Dermis microvascular lymphatic vessel endothelial cell (primary cell): ENCODE results near the gene ATP8B4. TPM values are rescaled to one million over a fixed set of nuclear protein-coding genes. Genes with fewer than 3 reads are reported as not detected.
"Not testable (repeated sequence)": the region's sequence is repeated elsewhere in the genome, so short reads cannot be mapped to it uniquely, and the experiment has no call there.

Source experiments
- DNase-seq, 2 donors: peaks; one replicate each; pipeline versions ENCODE4 v3.0.0 to v3.0.0-alpha.2; 2010; ENCODE audit warnings: low read depth in 2 of 2
- total RNA-seq: library from RNA; depleted of rRNA; stranded (reverse); fragments of >200 nt; gene quantifications from 2 replicates; pipeline ENCODE4 v1.2.1, GENCODE V29; 2014

ATP8B4 gene
- total RNA-seq, 1 donor from 2014 or later: 0.39 TPM

DNA sequence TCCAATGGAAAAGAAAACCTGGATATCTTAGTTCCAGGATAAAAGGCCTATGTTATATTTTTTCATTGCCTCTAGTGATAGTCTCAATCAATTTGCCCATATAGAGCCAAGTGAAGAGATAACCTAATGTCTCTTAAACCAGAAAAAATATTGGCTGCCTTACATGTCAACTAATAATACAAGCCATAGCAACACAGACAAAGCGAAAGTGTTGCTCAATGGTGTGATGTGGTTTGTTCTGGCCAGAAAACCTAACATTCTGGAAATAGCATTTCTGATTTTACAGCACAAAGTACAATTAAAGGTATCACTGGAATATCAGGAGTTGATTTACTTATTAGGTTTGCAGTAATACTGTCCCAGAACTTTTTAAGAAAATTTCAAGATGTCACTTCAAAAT lies 101.5 kb downstream of the ATP8B4 start:
- no peak for DNase-seq

DNA sequence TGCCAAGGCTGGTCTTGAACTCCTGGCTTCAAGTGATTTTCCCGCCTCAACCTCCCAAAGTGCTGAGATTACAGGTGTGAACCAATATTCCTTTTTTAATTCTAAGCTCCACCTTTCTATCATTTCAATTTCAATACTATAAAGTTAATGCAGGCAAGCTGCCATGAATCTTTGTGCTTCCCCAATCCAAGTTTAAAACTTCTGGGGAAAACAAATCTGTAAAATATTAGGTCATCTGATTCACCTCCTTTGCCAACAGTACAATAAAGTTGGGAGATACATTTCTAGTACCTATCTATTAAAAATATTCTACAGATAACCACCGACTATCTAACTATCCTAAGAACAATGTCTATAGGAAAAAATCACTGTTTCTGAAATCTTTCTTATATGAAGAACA lies 102.1 kb downstream of the ATP8B4 start:
- no peak for DNase-seq

DNA sequence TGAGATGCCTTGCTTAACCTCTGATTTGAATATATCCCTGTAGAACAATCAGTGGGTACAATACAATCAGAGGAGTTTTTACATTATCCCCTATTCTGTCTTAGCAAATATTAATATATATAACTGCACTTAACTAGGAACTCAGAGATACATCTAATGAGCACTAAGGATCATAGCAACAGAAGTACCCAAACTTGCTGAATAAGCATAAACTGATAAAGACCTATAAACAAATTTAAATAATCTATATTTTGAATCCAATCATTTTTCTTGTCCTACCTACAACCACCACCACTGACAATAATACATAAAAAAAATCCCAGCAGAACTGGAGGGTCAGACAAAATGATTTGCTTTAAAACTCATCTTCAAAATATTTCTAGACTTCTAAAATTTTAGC lies 106.2 kb downstream of the ATP8B4 start:
- DNase-seq: no peak

DNA sequence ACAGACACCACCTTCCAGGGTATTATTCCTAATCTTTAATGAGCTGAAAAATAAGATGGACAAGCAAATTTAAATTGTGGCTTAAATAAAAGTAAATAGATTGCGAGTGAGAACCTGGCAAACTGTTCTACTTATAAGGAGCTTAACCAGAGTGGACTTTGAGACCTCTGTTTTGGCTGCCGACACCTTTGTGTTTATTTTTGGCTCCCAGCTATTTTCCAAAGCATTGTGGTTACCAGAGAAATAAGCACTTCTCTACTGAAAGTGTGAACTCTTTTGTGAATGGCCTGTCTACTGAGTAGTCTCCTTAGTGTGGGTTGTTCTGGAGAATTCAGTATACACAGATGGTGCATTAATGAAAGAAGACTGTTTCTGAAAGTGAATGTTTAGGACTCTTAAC lies 109.4 kb downstream of the ATP8B4 start:
- DNase-seq: no peak

DNA sequence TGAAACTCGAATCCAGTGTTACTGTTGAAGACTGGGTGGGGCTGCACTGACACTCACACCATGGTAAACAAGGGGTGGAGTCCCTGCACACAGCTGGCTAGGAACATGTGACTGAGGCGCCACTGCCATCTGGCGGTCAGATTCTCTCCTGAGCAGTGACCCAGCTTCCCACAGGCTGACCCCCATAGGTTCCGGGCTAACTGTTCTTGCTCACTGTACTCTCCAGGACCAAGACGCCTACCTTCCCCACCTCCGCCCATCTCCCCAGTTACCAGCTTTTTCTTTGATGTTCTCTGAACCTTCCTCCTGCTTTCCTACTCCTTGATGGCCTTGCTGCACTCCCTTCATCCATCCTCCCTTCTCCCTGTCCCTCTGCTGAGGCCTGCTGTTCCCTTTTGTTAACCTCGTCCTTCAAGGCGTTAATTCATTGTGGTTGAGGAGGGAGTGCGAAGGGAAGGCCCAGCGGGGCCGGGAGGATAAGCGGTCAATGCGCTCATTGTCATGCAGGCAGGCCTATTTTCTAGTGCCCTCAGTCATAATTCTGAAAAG lies 115.2 kb downstream of the ATP8B4 start:
- DNase-seq: peak; percentile 23 to 74

DNA sequence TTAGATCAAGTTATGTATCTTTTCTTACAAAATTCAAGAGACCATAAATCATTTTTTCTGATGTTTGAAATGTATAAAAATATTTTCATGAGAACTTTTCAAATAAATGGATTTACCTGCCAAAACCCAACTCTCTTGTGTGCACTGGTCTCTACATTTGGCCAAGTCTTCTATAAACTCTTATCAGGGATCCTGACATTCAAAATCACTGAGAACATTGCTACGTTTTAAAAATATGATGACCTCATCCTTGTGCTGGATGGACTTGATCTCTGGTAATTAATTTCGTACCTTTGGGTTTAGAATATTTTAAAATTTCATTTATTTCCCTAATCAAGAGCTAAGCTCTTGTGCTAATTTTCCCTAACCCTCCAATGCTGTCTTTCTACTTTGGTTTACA lies 127.4 kb downstream of the ATP8B4 start:
- DNase-seq: no peak

DNA sequence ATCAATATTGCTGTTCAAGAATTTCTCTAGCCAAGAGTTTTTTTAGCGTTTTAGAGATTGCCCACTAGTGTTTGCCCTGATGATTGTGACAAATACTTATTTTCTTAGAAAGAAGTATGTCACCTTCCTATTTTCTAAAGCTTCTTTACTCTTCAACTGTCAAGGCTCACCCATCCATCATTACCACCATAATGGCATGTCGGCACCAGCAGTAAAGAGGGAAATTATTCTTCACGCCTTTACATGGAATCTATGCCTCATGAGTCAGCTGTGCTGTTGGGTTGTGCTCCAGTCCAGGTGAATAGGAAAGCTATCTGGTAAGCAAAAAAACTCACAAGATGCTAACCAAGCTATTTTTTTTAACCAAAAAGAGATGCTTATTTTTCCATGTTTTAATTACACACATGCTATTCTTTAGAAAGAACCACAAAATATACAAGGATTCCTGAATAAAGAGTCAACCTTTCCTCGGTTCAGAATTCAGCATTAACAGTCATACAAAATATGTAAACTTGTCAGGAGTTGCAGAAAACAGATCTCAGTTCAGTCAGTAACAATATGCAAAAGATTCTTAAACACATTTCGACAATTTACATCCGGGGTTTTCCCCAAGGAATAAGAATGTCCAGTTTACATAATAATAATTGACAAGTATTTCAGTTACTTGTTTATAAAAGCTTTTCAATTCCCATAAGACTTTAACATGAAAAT lies 128.0 kb downstream of the ATP8B4 start:
- DNase-seq: no peak

DNA sequence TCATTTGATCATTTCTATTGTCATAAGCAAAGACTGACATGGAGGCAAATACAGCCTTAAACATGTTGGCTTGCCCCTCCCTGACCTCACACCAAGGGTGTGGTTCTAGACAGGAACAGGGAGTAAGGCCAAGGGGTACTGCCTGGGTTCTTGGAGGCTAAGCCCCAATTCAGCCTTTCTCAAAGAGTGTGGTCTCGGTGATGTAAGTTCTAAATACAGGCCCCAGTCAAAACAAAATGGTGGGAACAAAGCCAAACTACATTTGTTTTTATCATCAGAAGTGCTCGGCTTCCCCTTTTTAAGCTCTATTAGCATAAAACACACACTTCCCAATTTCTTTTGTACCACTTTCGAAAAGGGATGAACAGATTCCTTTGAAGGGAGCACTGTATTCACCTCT lies 129.5 kb downstream of the ATP8B4 start:
- DNase-seq: no peak

DNA sequence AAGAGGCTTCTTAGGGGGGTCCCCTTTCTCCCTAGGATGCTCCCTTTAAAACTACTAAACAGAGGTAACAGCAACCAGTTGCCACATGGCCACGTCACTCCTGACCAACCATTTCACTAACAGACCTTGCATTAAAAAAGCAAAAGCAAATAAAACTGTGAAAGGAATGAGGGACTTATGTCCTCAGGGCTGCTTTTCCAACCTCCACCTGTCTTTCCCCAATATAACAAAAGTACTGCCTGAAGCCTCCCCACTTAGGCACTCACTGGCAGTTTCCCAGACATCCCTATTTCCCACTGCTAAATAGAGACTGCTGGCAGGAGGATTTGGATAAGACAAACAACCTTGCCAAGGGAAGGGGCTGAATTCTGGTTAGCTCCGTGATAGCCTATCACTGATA lies 130.3 kb downstream of the ATP8B4 start:
- DNase-seq: no peak

DNA sequence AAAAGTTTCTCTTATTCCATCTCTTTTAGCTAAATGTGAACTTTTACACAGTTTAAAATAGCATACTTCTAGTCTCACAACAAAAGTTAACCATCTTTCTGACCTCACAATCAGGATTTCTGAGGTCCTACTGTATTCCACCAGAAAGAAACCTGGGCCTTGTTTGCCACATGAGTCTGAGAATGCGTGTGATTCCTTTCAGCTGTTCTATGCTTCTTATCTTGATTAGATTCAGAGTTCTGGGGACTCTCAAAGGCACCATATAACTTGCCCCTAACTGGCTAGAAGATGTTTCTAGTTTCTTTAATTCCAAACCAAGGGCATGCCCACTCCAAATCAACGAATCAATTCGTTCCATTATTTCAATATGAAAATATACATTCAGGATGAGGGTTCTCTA lies 131.1 kb downstream of the ATP8B4 start:
- DNase-seq: no peak

DNA sequence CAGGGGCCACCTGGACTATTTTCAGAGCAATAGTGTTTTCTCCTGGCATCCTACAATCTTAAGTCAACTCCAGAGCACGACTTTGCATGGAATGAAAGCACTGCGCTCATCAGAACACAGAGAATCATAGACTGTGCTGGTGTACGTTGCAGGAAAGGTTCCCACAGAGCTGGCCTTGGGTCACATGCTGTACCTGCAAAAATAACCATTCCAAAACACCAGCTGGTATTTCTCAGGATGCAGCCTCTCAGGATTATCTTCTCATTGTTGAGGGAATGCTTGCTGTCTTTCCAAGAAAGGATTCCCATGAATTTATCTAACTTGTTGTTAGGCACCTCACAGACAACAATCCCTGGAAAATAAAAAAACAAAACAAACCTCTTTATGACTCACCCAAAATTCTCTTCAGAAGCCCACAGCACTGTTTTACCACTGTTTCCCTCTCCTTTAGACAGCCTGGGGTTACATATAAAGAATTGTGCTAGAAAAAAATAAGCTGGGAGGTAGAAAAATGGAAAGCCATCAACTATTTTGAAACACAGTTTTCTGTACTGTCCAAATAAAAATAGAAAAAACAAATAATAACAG lies 131.7 kb downstream of the ATP8B4 start:
- DNase-seq: no peak

DNA sequence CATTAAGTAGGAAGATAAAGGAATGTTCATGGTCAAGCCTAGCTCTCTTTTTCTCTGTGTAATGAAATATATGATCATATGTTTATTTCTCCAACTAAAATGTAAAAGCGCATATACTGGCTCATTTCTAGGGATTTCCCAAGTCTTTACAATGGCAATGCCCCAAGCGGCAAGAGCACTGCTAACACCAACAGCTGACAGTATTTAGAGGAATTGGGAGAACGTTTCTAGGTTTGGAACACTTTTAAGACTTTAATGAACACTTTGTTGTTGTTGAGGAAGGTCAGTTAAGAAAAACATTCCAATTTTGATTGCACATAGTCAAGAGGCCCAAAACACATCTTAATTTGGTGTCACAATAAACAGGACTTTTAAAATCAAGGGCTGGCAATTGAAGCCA lies 132.7 kb downstream of the ATP8B4 start:
- no peak for DNase-seq

DNA sequence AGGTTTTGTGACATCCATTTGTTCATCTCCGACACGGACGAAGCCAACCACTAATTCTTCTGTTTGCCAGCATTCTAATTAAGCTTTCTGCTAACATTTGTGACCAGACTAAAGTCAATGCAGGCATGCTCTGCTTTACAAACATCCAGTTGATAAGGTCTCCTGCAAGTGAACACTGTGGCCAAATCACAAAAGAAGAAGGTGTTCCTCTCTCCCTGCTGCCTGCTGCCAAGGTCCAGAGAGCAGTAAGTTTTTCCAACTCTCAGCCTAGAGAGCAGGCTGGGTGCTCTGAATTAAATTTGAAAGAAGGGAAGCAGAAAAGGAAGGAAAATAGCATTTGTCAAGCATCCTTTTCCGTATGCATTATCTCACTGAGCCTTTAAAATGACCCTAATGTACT lies 133.6 kb downstream of the ATP8B4 start:
- DNase-seq: no peak

DNA sequence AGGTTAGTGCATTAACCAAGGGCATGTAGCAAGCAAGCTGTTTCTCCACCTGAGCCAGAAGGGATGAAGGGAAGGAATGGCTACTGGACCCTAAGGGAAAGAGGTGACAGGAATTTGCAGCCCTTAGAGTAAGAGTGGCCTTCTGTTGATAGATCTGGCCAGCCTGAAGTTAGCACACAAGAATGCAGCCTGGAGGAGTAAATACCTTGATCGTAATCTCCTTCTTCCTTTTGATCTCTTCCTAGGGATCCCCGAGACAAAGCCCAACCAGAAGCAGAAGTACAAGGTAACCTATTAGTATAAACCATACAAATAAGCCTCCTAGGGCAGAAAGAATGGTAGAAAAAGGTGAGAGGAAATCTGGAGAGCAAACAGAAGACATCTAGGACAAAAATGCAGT lies 134.6 kb downstream of the ATP8B4 start:
- no peak for DNase-seq

DNA sequence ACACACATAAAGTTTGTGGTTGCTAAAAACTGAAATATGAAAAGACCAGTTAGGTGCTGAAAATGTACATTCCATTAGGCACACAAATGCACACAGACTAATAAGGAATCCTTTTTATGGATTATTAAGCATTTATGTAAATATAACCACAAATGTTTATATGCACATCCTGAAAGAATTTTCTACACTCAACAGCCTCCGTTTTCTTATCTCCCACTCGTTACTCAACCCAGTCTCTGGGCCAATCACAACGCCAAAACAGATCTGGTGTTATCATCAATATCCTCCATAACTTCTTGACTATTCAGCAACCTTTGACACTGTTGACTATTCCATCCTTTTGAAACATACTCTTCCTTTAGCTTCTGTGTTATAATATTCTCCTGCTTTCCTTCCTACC lies 136.4 kb downstream of the ATP8B4 start:
- DNase-seq: no peak

DNA sequence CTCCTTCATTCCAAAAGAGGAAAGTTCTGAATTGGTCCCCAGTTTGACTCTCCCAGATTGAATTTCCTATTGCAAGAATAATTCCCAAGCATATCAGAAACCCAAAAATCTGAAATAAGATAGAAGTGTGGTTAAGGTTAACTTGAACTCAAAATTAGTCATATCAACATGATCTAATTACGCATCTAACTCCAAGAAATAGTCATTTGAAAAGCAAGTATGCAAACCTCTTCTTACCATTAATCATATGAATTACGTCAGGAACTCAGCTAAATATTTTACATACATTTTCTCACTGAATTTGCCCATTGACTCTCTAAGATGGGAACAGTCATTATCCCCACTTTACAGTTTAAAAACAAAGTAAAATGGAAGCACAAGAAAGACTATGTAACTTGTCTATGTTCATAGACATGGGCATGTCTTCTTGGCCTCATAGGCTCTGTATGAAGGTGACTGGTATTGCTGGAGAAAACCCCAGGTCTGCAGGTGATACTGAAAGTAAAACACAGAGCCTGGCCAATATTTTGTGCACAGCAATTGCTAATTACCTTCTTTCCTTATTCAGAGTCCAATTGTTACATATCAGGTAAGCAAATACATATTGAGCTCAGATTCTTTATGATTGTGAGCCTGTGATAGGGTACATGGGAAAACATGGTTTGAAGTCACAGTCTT lies 139.2 kb downstream of the ATP8B4 start:
- DNase-seq: no peak

DNA sequence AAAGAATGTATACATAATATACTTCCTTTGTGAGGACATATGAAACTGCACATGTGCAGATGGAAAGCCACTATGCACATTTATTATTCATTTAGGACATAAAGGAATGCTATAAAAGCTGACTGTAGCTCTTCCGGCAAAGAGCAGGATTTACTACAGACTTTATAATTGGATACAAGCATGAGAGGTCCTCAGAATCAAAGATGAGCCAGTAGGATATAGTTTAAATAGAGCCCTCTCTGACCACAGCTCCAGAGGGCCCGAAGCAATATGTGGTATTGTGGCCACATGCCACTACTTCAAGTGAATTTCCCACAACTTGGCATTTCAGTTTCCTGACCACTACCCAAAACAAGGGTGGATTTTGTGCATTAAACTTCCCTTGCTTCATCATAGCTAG lies 140.9 kb downstream of the ATP8B4 start:
- DNase-seq: no peak

DNA sequence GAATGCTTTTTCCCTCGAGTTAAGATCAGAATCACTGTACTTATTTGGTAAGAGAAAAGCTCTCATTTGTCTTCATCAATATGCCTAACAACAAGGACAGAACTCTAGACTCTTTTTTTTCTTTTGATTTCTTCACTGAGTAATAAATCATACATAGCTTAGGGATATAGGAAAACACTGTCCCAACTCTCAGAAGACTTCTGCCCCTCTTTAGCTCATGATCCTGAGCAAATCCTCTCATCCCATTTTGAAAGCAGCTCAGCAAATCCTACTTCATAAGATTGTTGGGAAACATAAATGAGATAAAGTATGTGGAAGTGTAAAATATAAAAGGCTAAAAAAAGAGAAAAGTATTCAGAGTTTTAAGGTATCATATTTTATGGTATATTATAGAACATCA lies 141.7 kb downstream of the ATP8B4 start:
- DNase-seq: no peak

DNA sequence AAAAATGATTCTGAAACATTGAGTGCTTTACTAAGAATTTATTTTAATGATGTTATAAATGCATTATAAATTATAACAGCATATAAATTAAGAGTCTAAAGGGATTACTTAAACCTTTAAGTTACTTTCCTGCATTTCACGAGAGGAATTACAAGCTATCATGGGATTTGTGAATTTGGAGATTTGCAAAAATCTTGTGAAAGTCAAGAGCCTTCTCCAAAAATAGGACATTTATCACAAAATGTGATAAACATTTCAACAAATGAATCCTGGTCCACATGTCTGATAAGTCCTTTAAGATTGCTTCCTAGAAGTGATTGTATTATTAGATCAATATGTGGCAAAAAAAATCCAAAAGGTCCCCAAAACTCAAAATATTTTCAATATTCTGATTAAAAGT lies 154.5 kb downstream of the ATP8B4 start:
- DNase-seq: no peak

DNA sequence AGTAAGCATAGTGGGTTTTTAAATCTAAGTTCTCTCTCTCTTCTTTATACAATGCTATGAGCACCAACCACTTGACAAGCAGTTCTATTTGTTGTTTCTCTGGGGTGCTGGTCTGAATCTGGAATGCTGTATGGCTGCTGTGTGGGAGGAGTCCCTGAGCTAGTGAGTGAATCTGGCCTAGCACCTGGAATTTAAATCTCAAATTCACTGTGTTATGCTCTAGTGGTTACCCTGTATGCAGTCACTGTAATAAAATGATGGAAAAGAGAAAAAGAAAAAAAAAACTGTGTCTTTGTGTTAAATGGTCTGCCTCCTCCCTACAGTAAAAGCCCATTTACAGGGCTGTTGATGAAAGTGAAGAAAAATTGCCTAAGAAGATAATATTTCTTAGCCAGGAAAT lies 155.0 kb downstream of the ATP8B4 start:
- DNase-seq: no peak

DNA sequence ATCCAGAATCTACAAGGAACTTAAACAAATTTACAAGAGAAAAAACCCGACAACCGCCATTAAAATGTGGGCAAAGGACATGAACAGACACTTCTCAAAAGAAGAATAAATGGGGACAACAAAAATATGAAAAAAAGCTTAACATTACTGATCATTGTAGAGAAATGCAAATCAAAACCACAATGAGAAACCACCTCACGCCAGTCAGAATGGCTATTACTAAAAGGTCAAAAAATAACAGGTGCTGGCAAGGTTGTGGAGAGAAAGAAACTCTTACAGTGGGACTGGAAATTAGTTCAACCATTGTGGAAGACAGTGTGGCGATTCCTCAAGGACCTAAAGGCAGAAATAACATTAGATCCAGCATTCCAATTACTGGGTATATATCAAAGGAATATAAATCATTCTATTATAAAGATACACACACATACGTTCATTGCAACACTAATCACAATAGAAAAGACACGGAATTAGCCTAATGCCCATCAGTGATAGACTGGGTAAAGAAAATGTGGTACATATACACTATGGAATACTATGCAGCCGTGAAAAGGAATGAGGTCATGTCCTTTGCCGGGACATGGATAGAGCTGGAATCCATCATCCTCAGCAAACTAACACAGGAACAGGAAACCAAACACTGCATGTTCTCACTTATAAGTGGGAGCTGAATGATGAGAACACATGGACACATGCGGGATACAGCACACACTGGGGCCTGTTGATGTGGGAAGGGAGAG lies 155.8 kb downstream of the ATP8B4 start:
- DNase-seq: not testable (repeated sequence)

DNA sequence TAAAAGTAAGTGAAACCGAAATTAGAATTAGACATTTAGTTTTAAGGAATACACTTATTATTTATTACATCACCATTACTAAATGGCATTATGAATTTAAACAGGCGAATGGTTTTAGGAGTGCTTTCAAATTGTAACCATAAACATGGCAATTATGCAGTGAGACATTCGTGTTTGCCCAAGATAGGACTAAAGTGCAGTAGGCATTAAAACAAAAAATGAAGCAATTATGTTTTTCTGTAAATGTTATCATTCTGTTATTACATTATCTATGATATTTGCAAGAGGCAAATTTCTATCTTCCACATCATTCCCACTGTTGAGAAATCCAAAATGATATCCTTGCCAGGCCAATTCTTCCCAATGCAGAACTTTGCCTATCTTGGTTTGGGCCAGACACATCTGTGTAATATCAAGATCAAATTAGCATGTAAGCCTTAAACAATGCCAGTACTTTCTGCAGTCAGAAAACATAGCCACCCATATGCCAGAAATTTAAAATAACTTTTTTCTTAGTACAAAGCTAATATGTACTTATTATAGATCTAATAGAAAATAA lies 156.9 kb downstream of the ATP8B4 start:
- DNase-seq: no peak
